Measurements from ENCODE around the gene ZNF438.
"Not testable (repeated sequence)": the region's sequence is repeated elsewhere in the genome, so short reads cannot be mapped to it uniquely, and the experiment has no call there.

ZNF438 gene

DNA sequence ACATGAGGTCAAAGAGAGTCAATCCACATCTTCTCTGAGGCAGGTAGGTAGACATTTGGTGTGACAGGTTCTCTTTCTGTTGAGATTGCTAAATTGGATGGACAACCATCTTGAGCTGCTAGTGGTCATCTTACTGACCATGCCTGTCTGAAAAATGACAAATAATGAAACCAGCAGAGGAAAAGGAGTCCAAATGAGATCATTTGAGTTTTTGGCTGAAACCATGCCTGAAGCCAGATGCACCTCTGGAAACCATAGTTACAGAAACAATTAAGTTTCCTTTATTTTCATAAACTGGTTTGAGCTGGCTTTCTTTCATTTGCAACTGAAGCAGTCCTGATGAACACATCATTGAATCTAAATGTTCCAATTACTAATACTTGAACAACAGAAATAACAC lies 100.6 kb downstream of the ZNF438 start:
- DNase-seq, result no peak

GRCh38 chr10:30929901-30930520 lies 101.7 kb downstream of the ZNF438 start:
- no peak for DNase-seq

DNA sequence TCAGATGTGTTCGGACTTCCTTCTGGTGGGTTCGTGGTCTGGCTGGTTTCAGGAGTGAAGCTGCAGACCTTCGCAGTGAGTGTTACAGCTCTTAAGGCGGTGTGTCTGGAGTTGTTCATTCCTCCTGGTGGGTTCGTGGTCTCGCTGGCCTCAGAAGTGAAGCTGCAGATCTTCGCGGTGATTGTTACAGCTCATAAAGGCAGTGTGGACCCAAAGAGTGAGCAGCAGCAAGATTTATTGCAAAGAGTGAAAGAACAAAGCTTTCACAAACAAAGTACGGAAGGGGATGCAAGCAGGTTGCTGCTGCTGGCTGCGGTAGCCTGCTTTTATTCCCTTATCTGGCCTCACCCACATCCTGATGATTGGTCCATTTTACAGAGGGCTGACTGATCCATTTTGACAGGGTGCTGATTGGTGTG lies 102.3 kb downstream of the ZNF438 start:
- DNase-seq, result not testable (repeated sequence)

DNA sequence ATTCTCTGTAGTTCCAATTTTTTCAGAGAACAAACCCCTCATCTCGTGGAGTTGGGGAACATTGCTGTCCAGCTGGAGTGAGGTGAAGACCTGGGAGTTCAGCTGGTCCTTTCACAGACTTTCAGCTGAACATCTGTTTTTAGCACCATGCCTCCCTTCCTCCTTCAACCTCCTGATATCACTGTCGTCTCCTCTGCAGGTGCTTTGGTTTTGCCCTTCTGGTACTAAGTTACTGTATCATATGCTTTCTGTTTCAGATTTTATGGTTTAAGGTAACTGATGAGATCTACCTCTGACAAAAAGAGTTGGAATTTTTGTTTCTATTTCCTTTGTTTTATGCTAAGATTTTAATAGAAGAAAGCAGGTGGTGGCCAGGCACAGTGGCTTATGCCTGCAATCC lies 102.9 kb downstream of the ZNF438 start:
- DNase-seq, result no peak

- DNase-seq, result no peak
These were observed 113.0 kb downstream of the ZNF438 start for GRCh38 chr10:30918651-30919050.

DNA sequence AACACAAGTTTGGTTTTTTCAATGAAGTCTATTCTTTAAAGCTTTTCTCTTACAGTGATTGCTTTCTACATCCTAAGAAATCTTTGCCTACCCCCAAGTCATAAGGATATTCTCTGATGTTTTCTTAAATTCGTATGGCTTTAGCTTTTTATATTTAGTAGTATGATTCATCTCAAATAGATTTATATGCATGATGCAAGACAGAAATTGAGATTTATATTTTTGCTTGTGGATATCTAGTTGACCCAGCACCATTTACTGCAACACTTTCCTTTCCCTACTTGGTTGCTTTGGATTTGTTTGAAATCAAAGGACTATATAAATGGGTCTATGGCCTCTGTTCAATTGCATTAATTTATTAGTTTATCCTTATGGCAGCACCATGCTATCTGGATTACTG lies 113.9 kb downstream of the ZNF438 start:
- no peak for DNase-seq

DNA sequence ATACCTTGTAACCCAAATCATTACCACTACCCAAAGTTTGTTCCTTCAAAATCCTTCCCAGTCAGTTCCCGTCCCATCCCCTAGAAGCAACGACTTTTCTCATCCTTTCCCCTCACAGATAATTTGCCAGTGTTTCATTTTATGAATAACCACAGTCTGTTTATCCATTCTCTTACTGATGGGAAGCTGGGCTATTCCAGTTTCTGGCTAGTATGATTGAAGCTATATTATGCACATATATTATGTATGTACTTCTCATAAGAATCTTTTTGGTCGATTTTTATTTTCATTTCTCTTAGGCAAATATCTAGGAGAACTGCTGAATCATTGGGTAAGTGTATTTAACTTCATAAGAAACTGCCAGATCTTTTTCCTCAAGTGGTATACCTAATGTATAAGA lies 114.6 kb downstream of the ZNF438 start:
- DNase-seq, result no peak

DNA sequence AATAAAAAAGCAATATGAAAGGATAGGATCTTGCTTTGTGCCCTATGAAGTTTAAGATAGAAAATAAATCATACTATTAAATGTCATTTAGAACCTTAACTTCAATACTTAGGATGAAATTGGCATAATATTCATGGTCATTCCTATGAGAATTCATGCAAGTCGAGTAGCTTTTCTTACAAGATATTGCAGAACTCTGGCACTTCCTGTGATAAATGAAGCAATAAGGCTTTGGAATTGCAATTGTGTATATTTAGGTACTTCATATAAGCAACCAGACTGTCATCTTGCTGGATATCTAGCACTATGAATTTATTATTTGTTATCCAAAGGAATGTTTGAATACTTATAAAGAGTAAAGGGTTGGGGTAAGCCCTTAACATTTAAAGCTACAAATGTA lies 116.5 kb downstream of the ZNF438 start:
- no peak for DNase-seq

- no peak for DNase-seq
These were observed 120.3 kb downstream of the ZNF438 start for GRCh38 chr10:30911303-30911863.

DNA sequence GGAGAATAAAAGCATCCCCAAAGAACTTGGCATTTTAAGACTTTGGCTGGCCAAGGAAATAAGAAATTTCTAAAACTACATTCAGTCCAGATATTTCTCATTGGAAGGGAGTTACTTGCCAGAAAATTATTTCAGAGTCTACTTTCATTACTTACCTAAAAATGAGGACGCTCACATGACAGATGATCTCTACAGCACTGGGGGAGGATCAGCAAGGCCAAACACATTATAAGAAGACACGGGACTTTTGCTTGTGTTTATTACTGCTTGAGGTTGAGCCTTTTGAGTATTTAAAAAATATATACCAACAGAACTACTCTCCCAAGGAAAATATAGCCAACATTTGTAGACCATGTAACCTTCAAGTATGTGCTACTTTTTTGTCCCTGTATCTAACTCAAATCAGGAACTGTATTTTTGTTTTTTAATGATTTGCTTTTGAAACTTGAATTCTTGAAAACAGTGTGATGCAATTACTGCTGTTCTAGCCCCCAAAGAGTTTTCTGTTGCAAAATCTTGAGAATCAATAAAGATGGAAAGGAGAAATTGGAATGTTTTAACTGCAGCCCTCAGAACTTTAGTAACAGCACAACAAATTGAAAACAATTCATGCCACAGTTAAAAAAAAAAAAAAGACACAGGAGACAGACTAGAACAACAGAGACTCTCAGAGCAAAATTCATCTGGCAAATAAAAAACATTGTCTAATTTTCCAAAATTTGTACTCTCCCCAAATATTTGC lies 128.1 kb downstream of the ZNF438 start:
- DNase-seq, result no peak

- no peak for DNase-seq
These were observed 128.9 kb downstream of the ZNF438 start for GRCh38 chr10:30902621-30903396.

DNA sequence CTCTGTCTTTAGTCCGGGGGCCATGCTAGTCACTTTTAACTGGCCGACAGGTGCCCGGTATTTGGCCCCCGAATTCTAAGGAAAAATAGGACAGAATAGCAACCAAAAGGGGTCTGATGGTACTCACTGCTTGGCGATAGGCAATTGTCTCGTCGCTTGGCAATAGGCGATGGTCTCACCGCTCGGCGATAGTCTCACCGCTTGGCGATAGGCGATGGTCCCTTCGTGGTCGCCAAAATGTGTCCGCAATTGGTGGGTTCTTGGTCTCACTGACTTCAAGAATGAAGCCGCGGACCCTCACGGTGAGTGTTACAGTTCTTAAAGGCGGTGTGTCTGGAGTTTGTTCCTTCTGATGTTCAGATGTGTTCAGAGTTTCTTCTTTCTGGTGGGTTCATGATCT lies 130.2 kb downstream of the ZNF438 start:
- DNase-seq, result not testable (repeated sequence)

GRCh38 chr10:30898964-30899363 lies 132.7 kb downstream of the ZNF438 start:
- no peak for DNase-seq

DNA sequence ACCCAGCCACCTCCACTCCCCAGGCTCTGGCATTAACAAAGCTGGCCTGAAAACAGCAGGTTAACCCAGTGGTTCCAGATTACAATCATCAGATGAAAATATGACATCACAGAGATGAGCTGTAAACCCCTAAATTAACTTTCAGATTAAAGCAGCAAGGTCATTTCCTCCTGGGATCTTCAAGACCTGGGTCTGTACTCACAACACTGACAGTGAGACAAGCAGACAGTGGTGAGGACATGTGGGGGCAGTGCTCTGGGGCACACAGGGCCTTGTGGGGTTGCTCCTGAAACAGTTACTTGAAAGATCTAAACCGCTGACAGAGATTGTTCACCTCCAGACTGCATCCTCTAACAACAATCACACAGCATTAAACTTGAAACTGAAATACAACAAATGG lies 134.1 kb downstream of the ZNF438 start:
- no peak for DNase-seq

- no peak for DNase-seq
These were observed 134.6 kb downstream of the ZNF438 start for GRCh38 chr10:30897048-30897447.

- no peak for DNase-seq
These were observed 137.4 kb downstream of the ZNF438 start for GRCh38 chr10:30894221-30894620.

GRCh38 chr10:30893208-30893607 lies 138.5 kb downstream of the ZNF438 start:
- DNase-seq, result no peak

- no peak for DNase-seq
These were observed 143.8 kb downstream of the ZNF438 start for GRCh38 chr10:30887839-30888238.

DNA sequence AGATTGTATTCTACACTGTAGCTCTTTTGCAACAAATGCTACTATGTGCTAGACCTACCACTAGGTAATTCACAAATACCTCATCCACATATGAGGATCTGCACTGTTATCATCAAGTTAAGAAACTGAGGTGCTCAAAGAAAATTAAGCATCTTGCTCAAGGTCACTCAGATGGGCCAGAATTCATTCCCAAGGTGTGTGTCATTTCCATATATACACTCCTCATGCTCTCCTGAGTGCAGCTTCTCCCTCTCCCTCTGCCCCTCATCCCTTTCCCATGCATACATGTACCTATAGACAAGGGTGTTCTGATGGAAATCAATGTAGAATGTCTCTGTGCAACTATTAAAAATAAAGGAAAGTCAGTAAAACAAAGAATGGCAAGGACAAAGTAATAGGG lies 146.2 kb downstream of the ZNF438 start:
- DNase-seq, result no peak

DNA sequence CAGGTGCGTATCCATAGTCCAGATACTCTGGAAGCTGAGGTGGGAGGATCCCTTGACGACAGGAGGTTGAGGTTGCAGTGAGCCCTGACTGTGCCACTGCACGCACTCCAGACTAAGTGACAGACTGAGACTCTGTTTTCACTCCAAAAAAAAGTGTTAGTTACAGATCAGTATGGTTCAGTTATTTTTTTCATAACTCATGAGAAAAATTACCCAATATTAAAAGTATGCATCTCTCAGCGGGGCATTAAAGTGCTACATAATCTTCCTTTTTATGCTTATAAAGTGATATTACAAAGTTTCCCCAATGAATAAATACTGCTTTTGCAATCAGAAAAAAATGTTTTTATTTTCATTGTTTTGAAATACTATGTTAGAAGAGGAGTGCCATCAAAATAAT lies 147.9 kb downstream of the ZNF438 start:
- DNase-seq, result no peak

- no peak for DNase-seq
These were observed 148.5 kb downstream of the ZNF438 start for GRCh38 chr10:30883116-30883515.

DNA sequence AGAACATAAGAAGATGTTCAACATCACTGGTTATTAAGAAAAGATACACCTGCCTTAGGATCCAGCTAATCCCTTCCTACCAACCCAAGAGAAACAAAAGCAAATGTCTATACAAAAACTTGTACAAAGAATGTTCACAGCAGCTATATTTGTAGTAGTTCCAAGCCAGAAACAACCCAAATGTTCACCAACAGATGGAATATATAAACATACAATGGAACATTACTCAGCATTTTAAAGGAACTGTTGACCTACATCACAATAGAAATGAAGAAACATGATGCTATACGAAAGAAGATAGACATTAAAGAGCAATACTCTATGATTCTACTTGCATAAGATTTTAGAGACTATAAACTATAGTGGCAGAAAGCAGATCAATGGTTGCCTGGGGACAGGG lies 149.4 kb downstream of the ZNF438 start:
- DNase-seq, result no peak

DNA sequence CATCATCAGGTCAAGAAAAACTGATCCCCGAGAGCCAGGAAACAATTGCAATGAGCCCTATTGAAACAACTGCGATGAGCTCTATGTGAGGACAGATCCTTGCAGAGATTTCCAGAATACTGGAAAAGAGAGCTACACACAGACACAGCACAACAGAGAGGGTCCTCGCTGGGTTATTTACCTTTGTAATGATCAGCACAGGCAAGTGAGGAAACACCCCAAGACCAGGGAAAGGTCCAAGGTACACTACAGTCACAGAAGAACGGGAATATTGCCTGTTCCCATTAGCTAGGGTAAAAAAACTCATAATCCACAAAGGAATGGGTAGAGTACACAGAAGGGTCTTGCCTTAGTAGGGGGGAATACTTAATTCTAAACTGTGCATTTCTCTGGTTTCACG lies 152.7 kb downstream of the ZNF438 start:
- no peak for DNase-seq

DNA sequence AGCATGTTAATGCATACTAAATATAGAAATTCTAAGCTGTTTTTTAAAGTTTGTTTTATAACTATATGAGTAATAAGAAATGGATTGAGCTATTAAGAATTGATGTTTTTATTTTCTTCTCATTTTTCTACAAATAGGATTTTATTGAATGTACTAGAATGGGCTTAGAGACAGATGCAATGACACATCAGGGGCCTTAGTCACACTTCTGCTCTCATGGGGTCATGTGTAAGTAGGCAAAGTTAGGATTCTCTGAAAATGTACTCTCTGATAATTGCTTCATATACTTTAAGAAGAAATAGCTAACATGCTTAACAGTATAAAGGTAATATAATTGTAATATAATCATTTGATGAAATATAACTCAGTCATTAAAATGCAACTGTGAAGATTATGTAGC lies 154.6 kb downstream of the ZNF438 start:
- no peak for DNase-seq

All from activated T-cell treated with anti-CD3 and anti-CD28 coated beads, Interleukin-2, amount 50 U/mL, for 1 hour (primary cell).